Measurements from ENCODE around the gene GOLGA1. TPM values are rescaled to one million over a fixed set of nuclear protein-coding genes. Genes with fewer than 3 reads are reported as not detected.

GOLGA1 gene
- total RNA-seq = 12.5 and 16.3 TPM in 2 replicates

GRCh38 chr9:124940894-124941678, at the start of gene GOLGA1:
Gene GOLGA1 (minus strand): TSS chr9:124941083. CDS start chr9:124938711, 2,372 bp downstream.
- Histone ChIP-seq H3K36me3 (ENCODE audit: control insufficient read depth, insufficient read depth, low read length) (no peaks in the 10 kb centered on the region), H3K27me3 (ENCODE audit: control insufficient read depth, insufficient read depth, low read length) (no peaks in the 10 kb centered on the region), H3K4me3 (ENCODE audit: low read depth, low read length) (peak within 1 kb of the TSS; percentile 87)
- DNase-seq (ENCODE audit: low read depth) = peak; percentile 75
- no peak for TF ChIP-seq CTCF (IDR thresholded peaks at IDR 0.05; ENCODE audit: insufficient read depth, low read length, poor library complexity, severe bottlenecking)

GRCh38 chr9:124983698-124984097, 42.8 kb upstream of the GOLGA1 start:
- no peaks in the 10 kb centered on the region for H3K27me3 ChIP-seq (ENCODE audit: control insufficient read depth, insufficient read depth, low read length)
- no peak for TF ChIP-seq CTCF (IDR thresholded peaks at IDR 0.05; ENCODE audit: insufficient read depth, low read length, poor library complexity, severe bottlenecking)
- H3K36me3 ChIP-seq (ENCODE audit: control insufficient read depth, insufficient read depth, low read length) = no peaks in the 10 kb centered on the region
- no peak for DNase-seq (ENCODE audit: low read depth)
- H3K4me3 ChIP-seq (ENCODE audit: low read depth, low read length) = no peak overlapping the region

GRCh38 chr9:124980431-124980830, 39.5 kb upstream of the GOLGA1 start:
- no peak overlapping the region for H3K4me3 ChIP-seq (ENCODE audit: low read depth, low read length)
- DNase-seq (ENCODE audit: low read depth) = no peak
- no peaks in the 10 kb centered on the region for H3K36me3 ChIP-seq (ENCODE audit: control insufficient read depth, insufficient read depth, low read length)
- H3K27me3 ChIP-seq (ENCODE audit: control insufficient read depth, insufficient read depth, low read length) = no peaks in the 10 kb centered on the region
- no peak for TF ChIP-seq CTCF (IDR thresholded peaks at IDR 0.05; ENCODE audit: insufficient read depth, low read length, poor library complexity, severe bottlenecking)

- Histone ChIP-seq H3K36me3 (ENCODE audit: control insufficient read depth, insufficient read depth, low read length) (no peaks in the 10 kb centered on the region), H3K27me3 (ENCODE audit: control insufficient read depth, insufficient read depth, low read length) (no peaks in the 10 kb centered on the region), H3K4me3 (ENCODE audit: low read depth, low read length) (no peak overlapping the region)
- no peak for TF ChIP-seq CTCF (IDR thresholded peaks at IDR 0.05; ENCODE audit: insufficient read depth, low read length, poor library complexity, severe bottlenecking)
- no peak for DNase-seq (ENCODE audit: low read depth)
Observed at GRCh38 chr9:124975131-124975530, 34.2 kb upstream of the GOLGA1 start.

GRCh38 chr9:124973807-124974206, 32.9 kb upstream of the GOLGA1 start:
- no peaks in the 10 kb centered on the region for H3K27me3 ChIP-seq (ENCODE audit: control insufficient read depth, insufficient read depth, low read length)

More at GRCh38 chr9:124973807-124974206, 32.9 kb upstream of the GOLGA1 start:
- Histone ChIP-seq H3K36me3 (ENCODE audit: control insufficient read depth, insufficient read depth, low read length) (no peaks in the 10 kb centered on the region), H3K4me3 (ENCODE audit: low read depth, low read length) (no peak overlapping the region)
- DNase-seq (ENCODE audit: low read depth) = no peak
- no peak for TF ChIP-seq CTCF (IDR thresholded peaks at IDR 0.05; ENCODE audit: insufficient read depth, low read length, poor library complexity, severe bottlenecking)

Measured in kidney epithelial cell (primary cell).